Calu3 (cell line): ENCODE measurements around the gene TNIK. TPM values are rescaled to one million over a fixed set of nuclear protein-coding genes. Genes with fewer than 3 reads are reported as not detected.

Source experiments
- BruUV-seq: library from RNA; stranded (reverse); fragments of 400-500 nt; replicated peaks from 2 replicates; lab custom pipeline; 2021; lab: Mats Ljungman, UMichigan
- CTCF ChIA-PET: fragments of 300-600 bp; sonication (Branson Sonifier 250); formaldehyde crosslinking; loops from one replicate; lab custom pipeline; 2022; ENCODE audit warnings: antibody characterized with exemption; lab: Charles Lee
- DNase-seq: peaks from one replicate; pipeline ENCODE4 v3.0.0; 2022
- H3K27ac Mint-ChIP-seq: one replicate; pipeline ENCODE4 v1.8.0; 2022; ENCODE audit warnings: mixed read lengths; ENCODE audit not compliant: unreplicated experiment
- H3K27me3 Mint-ChIP-seq: one replicate; pipeline ENCODE4 v1.8.0; 2022; ENCODE audit warnings: mixed read lengths; ENCODE audit not compliant: unreplicated experiment
- H3K36me3 Mint-ChIP-seq: one replicate; pipeline ENCODE4 v1.8.0; 2022; ENCODE audit warnings: mild to moderate bottlenecking, moderate library complexity, mixed read lengths; ENCODE audit not compliant: insufficient read depth, unreplicated experiment
- H3K4me1 Mint-ChIP-seq: one replicate; pipeline ENCODE4 v1.8.0; 2022; ENCODE audit warnings: mild to moderate bottlenecking, low read depth, mixed read lengths; ENCODE audit not compliant: unreplicated experiment
- H3K4me3 Mint-ChIP-seq: one replicate; pipeline ENCODE4 v1.8.0; 2022; ENCODE audit warnings: mild to moderate bottlenecking, low read depth, moderate library complexity, mixed read lengths; ENCODE audit not compliant: unreplicated experiment
- H3K9me3 Mint-ChIP-seq: one replicate; pipeline ENCODE4 v1.8.0; 2022; ENCODE audit warnings: low read depth, mixed read lengths; ENCODE audit not compliant: unreplicated experiment
- CTCF ChIP-seq: fragments of 200-600 bp; IDR thresholded peaks from one replicate; pipeline ENCODE4 v1.8.0; 2022; ENCODE audit warnings: antibody characterized with exemption; ENCODE audit not compliant: unreplicated experiment
- intact Hi-C: fragments of 100-400 bp; cut with micrococcal nuclease; formaldehyde crosslinking; loops from one replicate; pipeline ENCODE4 v1.10.0; 2022; ENCODE audit not compliant: unreplicated experiment
- total RNA-seq: library from RNA; stranded (reverse); gene quantifications from 2 replicates; pipeline ENCODE4 v1.2.3, GENCODE V29; 2022

TNIK gene
- total RNA-seq, 1 experiment from 2014 or later: 19.7 TPM

- no TSS peak for BruUV-seq
- no peak for DNase-seq
- H3K4me1 Mint-ChIP-seq: peaks cover 9% of the 10 kb centered on the region
- H3K27me3 Mint-ChIP-seq: no peaks in the 10 kb centered on the region
- no peak overlapping the region for H3K27ac Mint-ChIP-seq
- H3K36me3 Mint-ChIP-seq: no peaks in the 10 kb centered on the region
- CTCF ChIA-PET: no interaction called here
- H3K9me3 Mint-ChIP-seq: no peaks in the 10 kb centered on the region
- no peak overlapping the region for H3K4me3 Mint-ChIP-seq
- intact Hi-C loops: no loop called here
- no peak for TF ChIP-seq CTCF
Observed at GRCh38 chr3:171396048-171396447, 64.2 kb downstream of the TNIK start.

GRCh38 chr3:171393032-171393744 is 67.0 kb downstream of the TNIK start:
- Mint-ChIP-seq H3K4me3 (no peak overlapping the region), H3K4me1 (peaks cover 17% of the 10 kb centered on the region), H3K36me3 (no peaks in the 10 kb centered on the region), H3K27me3 (no peaks in the 10 kb centered on the region), H3K27ac (no peak overlapping the region), H3K9me3 (no peaks in the 10 kb centered on the region)
- BruUV-seq: no TSS peak
- CTCF ChIA-PET: interaction anchor here (0.7 kb wide), 1 partner anchor 28 kb away, joined by 3 read pairs; no protein-coding TSS in a partner anchor
- no peak for TF ChIP-seq CTCF
- DNase-seq: no peak
- intact Hi-C loops: no loop called here

- H3K27ac Mint-ChIP-seq: no peak overlapping the region
- CTCF ChIA-PET: interaction anchor here (0.5 to 0.6 kb wide), 2 partner anchors 316 to 1873 kb away, joined by 3 to 5 read pairs; no protein-coding TSS in a partner anchor
Observed at GRCh38 chr3:171391432-171391831, 68.8 kb downstream of the TNIK start.

More at GRCh38 chr3:171391432-171391831, 68.8 kb downstream of the TNIK start:
- H3K36me3 Mint-ChIP-seq: no peaks in the 10 kb centered on the region
- intact Hi-C loops: no loop called here
- TF ChIP-seq CTCF: no peak
- H3K27me3 Mint-ChIP-seq: no peaks in the 10 kb centered on the region
- no peaks in the 10 kb centered on the region for H3K9me3 Mint-ChIP-seq
- DNase-seq: no peak
- H3K4me3 Mint-ChIP-seq: no peak overlapping the region
- peaks cover 26% of the 10 kb centered on the region for H3K4me1 Mint-ChIP-seq
- no TSS peak for BruUV-seq
